Right atrium auricular region (tissue), 2 donors: ENCODE measurements around the gene ARHGAP11A. TPM values are rescaled to one million over a fixed set of nuclear protein-coding genes. Genes with fewer than 3 reads are reported as not detected.

Experiments
- DNase-seq: peaks from one replicate; pipeline ENCODE4 v3.0.0-alpha.2; 2019; ENCODE audit warnings: low spot score
- H3K27ac ChIP-seq, 2 donors: fragments of 200-600 bp; sonication (generic); 1 replicate in 1 of 2; 2 replicates in 1 of 2; pipeline ENCODE4 v1.5.1; 2016 to 2019
- H3K27me3 ChIP-seq, 2 donors: fragments of 200-600 bp; sonication (generic); one replicate each; pipeline versions ENCODE4 v1.5.1 to v1.6.0; 2017 to 2019
- H3K36me3 ChIP-seq: fragments of 200-600 bp; sonication (generic); one replicate; pipeline ENCODE4 v1.5.1; 2016
- H3K4me1 ChIP-seq, 2 donors: fragments of 200-600 bp; sonication (generic); one replicate each; pipeline versions ENCODE4 v1.5.1 to v1.6.0; 2017 to 2019
- H3K4me3 ChIP-seq, 2 donors: fragments of 200-600 bp; sonication (generic); 1 replicate in 1 of 2; 2 replicates in 1 of 2; pipeline ENCODE4 v1.5.1; 2017 to 2019; ENCODE audit warnings: mild to moderate bottlenecking in 1 of 2, moderate library complexity in 1 of 2
- H3K9me3 ChIP-seq, 2 donors: fragments of 200-600 bp; sonication (generic); one replicate each; pipeline ENCODE4 v1.5.1; 2019
- CTCF ChIP-seq, 2 donors: fragments of 200-600 bp; sonication (generic); IDR thresholded peaks; one replicate each; pipeline ENCODE4 v1.5.1; 2019; ENCODE audit warnings: antibody characterized with exemption in 2 of 2
- total RNA-seq, 2 donors: library from RNA; depleted of rRNA; stranded (reverse); fragments of >200 nt; gene quantifications; one replicate each; pipeline ENCODE4 v1.1.0, GENCODE V29; 2016

Gene ARHGAP11A
- total RNA-seq, 2 donors from 2014 or later: 1.0 to 2.3 TPM

GRCh38 chr15:32679298-32679690 is 64.0 kb downstream of the ARHGAP11A start:
- H3K36me3 ChIP-seq: no peaks in the 10 kb centered on the region
- H3K27ac ChIP-seq: no peak overlapping the region
- H3K4me3 ChIP-seq: no peak overlapping the region
- H3K27me3 ChIP-seq: no peaks in the 10 kb centered on the region
- no peak for TF ChIP-seq CTCF (IDR thresholded peaks at IDR 0.05)
- no peaks in the 10 kb centered on the region for H3K9me3 ChIP-seq
- no peaks in the 10 kb centered on the region for H3K4me1 ChIP-seq
- no peak for DNase-seq

GRCh38 chr15:32682569-32682968 is 67.3 kb downstream of the ARHGAP11A start:
- no peaks in the 10 kb centered on the region for H3K4me1 ChIP-seq
- DNase-seq: no peak
- no peak overlapping the region for H3K4me3 ChIP-seq
- H3K27ac ChIP-seq: no peak overlapping the region
- no peak for TF ChIP-seq CTCF (IDR thresholded peaks at IDR 0.05)
- H3K36me3 ChIP-seq: no peaks in the 10 kb centered on the region
- no peaks in the 10 kb centered on the region for H3K27me3 ChIP-seq
- no peaks in the 10 kb centered on the region for H3K9me3 ChIP-seq

- DNase-seq: no peak
- no peaks in the 10 kb centered on the region for H3K36me3 ChIP-seq
- no peak for TF ChIP-seq CTCF (IDR thresholded peaks at IDR 0.05)
- H3K27me3 ChIP-seq: no peaks in the 10 kb centered on the region
- no peaks in the 10 kb centered on the region for H3K9me3 ChIP-seq
- no peaks in the 10 kb centered on the region for H3K4me1 ChIP-seq
- H3K4me3 ChIP-seq: no peak overlapping the region
- H3K27ac ChIP-seq: no peak overlapping the region
These were observed 67.8 kb downstream of the ARHGAP11A start for GRCh38 chr15:32682977-32683630.

GRCh38 chr15:32683906-32684584 is 68.7 kb downstream of the ARHGAP11A start:
- TF ChIP-seq CTCF (IDR thresholded peaks at IDR 0.05): no peak

GRCh38 chr15:32685576-32685975 is 70.3 kb downstream of the ARHGAP11A start:
- Histone ChIP-seq H3K9me3 (no peaks in the 10 kb centered on the region), H3K36me3 (no peaks in the 10 kb centered on the region), H3K27me3 (no peaks in the 10 kb centered on the region), H3K4me1 (no peaks in the 10 kb centered on the region), H3K4me3 (no peak overlapping the region), H3K27ac (no peak overlapping the region)
- DNase-seq: no peak
- no peak for TF ChIP-seq CTCF (IDR thresholded peaks at IDR 0.05)

More at GRCh38 chr15:32683906-32684584, 68.7 kb downstream of the ARHGAP11A start:
- no peaks in the 10 kb centered on the region for H3K36me3 ChIP-seq
- DNase-seq: no peak
- no peak overlapping the region for H3K4me3 ChIP-seq
- H3K27ac ChIP-seq: no peak overlapping the region
- H3K9me3 ChIP-seq: no peaks in the 10 kb centered on the region
- no peaks in the 10 kb centered on the region for H3K27me3 ChIP-seq
- no peaks in the 10 kb centered on the region for H3K4me1 ChIP-seq
